ENCODE data around the gene MEGF6. TPM values are rescaled to one million over a fixed set of nuclear protein-coding genes. Genes with fewer than 3 reads are reported as not detected.

MEGF6 gene
- total and polyA plus RNA-seq, 2 of the 8 experiments (the other 6 are each of a cell fraction or from before 2014, with no cell fraction given), result 4.1 to 14.8 TPM

DNA sequence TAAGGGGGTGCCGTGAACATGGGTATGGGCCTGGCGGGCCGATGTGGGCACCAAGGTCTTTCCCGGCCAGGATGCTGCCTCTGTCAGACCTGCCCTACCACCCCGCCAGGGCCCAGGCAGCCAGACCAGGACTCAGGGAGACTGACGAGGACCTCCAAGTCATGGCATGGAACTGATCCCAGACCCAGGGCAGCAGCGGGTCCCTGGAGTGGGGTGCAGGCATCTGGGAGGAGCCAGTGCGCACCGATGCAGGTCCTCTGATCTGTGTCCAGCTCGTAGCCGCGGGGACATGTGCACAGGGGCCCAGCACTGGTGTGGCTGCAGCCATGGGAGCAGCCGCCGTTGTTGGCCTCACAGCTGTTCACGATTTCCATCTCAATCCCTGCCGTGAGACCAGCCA, 100.0 kb downstream of the MEGF6 start (continued):
- TF ChIP-seq, protein P1, sequence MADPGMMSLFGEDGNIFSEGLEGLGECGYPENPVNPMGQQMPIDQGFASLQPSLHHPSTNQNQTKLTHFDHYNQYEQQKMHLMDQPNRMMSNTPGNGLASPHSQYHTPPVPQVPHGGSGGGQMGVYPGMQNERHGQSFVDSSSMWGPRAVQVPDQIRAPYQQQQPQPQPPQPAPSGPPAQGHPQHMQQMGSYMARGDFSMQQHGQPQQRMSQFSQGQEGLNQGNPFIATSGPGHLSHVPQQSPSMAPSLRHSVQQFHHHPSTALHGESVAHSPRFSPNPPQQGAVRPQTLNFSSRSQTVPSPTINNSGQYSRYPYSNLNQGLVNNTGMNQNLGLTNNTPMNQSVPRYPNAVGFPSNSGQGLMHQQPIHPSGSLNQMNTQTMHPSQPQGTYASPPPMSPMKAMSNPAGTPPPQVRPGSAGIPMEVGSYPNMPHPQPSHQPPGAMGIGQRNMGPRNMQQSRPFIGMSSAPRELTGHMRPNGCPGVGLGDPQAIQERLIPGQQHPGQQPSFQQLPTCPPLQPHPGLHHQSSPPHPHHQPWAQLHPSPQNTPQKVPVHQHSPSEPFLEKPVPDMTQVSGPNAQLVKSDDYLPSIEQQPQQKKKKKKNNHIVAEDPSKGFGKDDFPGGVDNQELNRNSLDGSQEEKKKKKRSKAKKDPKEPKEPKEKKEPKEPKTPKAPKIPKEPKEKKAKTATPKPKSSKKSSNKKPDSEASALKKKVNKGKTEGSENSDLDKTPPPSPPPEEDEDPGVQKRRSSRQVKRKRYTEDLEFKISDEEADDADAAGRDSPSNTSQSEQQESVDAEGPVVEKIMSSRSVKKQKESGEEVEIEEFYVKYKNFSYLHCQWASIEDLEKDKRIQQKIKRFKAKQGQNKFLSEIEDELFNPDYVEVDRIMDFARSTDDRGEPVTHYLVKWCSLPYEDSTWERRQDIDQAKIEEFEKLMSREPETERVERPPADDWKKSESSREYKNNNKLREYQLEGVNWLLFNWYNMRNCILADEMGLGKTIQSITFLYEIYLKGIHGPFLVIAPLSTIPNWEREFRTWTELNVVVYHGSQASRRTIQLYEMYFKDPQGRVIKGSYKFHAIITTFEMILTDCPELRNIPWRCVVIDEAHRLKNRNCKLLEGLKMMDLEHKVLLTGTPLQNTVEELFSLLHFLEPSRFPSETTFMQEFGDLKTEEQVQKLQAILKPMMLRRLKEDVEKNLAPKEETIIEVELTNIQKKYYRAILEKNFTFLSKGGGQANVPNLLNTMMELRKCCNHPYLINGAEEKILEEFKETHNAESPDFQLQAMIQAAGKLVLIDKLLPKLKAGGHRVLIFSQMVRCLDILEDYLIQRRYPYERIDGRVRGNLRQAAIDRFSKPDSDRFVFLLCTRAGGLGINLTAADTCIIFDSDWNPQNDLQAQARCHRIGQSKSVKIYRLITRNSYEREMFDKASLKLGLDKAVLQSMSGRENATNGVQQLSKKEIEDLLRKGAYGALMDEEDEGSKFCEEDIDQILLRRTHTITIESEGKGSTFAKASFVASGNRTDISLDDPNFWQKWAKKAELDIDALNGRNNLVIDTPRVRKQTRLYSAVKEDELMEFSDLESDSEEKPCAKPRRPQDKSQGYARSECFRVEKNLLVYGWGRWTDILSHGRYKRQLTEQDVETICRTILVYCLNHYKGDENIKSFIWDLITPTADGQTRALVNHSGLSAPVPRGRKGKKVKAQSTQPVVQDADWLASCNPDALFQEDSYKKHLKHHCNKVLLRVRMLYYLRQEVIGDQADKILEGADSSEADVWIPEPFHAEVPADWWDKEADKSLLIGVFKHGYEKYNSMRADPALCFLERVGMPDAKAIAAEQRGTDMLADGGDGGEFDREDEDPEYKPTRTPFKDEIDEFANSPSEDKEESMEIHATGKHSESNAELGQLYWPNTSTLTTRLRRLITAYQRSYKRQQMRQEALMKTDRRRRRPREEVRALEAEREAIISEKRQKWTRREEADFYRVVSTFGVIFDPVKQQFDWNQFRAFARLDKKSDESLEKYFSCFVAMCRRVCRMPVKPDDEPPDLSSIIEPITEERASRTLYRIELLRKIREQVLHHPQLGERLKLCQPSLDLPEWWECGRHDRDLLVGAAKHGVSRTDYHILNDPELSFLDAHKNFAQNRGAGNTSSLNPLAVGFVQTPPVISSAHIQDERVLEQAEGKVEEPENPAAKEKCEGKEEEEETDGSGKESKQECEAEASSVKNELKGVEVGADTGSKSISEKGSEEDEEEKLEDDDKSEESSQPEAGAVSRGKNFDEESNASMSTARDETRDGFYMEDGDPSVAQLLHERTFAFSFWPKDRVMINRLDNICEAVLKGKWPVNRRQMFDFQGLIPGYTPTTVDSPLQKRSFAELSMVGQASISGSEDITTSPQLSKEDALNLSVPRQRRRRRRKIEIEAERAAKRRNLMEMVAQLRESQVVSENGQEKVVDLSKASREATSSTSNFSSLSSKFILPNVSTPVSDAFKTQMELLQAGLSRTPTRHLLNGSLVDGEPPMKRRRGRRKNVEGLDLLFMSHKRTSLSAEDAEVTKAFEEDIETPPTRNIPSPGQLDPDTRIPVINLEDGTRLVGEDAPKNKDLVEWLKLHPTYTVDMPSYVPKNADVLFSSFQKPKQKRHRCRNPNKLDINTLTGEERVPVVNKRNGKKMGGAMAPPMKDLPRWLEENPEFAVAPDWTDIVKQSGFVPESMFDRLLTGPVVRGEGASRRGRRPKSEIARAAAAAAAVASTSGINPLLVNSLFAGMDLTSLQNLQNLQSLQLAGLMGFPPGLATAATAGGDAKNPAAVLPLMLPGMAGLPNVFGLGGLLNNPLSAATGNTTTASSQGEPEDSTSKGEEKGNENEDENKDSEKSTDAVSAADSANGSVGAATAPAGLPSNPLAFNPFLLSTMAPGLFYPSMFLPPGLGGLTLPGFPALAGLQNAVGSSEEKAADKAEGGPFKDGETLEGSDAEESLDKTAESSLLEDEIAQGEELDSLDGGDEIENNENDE (IDR thresholded peaks at IDR 0.05; ENCODE audit: insufficient replicate concordance, low read length), result no peak
- TF ChIP-seq EZH2 (IDR thresholded peaks at IDR 0.05; ENCODE audit: low read depth, low read length, severe bottlenecking) (no peak), SP2 (IDR thresholded peaks at IDR 0.05; ENCODE audit: low read length) (no peak), SRF (IDR thresholded peaks at IDR 0.05; ENCODE audit: low read depth, low read length) (no peak), TAF7 (optimal IDR thresholded peaks at IDR 0.05; ENCODE audit: borderline replicate concordance, low read depth, low read length) (no peak), MAFK (IDR thresholded peaks at IDR 0.05; ENCODE audit: low read depth, low read length) (no peak), GABPA (IDR thresholded peaks at IDR 0.05; ENCODE audit: borderline replicate concordance, insufficient read depth, low read length) (no peak), RAD21 (IDR thresholded peaks at IDR 0.05 in 1 of 2, conservative IDR thresholded peaks at IDR 0.05 in 1 of 2; ENCODE audit: low read depth in 2 of 2, low read length in 2 of 2) (no peak)

All from H1 (cell line).